ENCODE measurements around the gene PBX1.
"Not testable (repeated sequence)": the region's sequence is repeated elsewhere in the genome, so short reads cannot be mapped to it uniquely, and the experiment has no call there.

Gene PBX1

GRCh38 chr1:164586591-164586990 is 27.6 kb downstream of the PBX1 start:
- no peak for DNase-seq
- in situ Hi-C loops (cut with HindIII; ENCODE audit: low pct_ligation_motif_present, low pct_unique_long_range_greater_than_20kb, low sequenced_read_pairs) = no loop called here

- in situ Hi-C loops (cut with HindIII; ENCODE audit: low pct_ligation_motif_present, low pct_unique_long_range_greater_than_20kb, low sequenced_read_pairs) = no loop called here
- no peak for DNase-seq
These were observed 28.9 kb downstream of the PBX1 start for GRCh38 chr1:164587617-164588501.

GRCh38 chr1:164588516-164589341 is 29.7 kb downstream of the PBX1 start:
- peak; percentile 31 for DNase-seq
- in situ Hi-C loops (cut with HindIII; ENCODE audit: low pct_ligation_motif_present, low pct_unique_long_range_greater_than_20kb, low sequenced_read_pairs) = no loop called here

GRCh38 chr1:164589408-164589807 is 30.4 kb downstream of the PBX1 start:
- no peak for DNase-seq
- in situ Hi-C loops (cut with HindIII; ENCODE audit: low pct_ligation_motif_present, low pct_unique_long_range_greater_than_20kb, low sequenced_read_pairs) = no loop called here

GRCh38 chr1:164589961-164590507 is 31.1 kb downstream of the PBX1 start:
- DNase-seq = no peak
- in situ Hi-C loops (cut with HindIII; ENCODE audit: low pct_ligation_motif_present, low pct_unique_long_range_greater_than_20kb, low sequenced_read_pairs) = no loop called here

GRCh38 chr1:164590592-164590991 is 31.6 kb downstream of the PBX1 start:
- no peak for DNase-seq
- in situ Hi-C loops (cut with HindIII; ENCODE audit: low pct_ligation_motif_present, low pct_unique_long_range_greater_than_20kb, low sequenced_read_pairs) = no loop called here

GRCh38 chr1:164591858-164592257 is 32.9 kb downstream of the PBX1 start:
- peak; percentile 82 for DNase-seq
- in situ Hi-C loops (cut with HindIII; ENCODE audit: low pct_ligation_motif_present, low pct_unique_long_range_greater_than_20kb, low sequenced_read_pairs) = no loop called here

GRCh38 chr1:164592634-164593033 is 33.6 kb downstream of the PBX1 start:
- DNase-seq = no peak
- in situ Hi-C loops (cut with HindIII; ENCODE audit: low pct_ligation_motif_present, low pct_unique_long_range_greater_than_20kb, low sequenced_read_pairs) = no loop called here

GRCh38 chr1:164595212-164595611 is 36.2 kb downstream of the PBX1 start:
- DNase-seq = no peak
- in situ Hi-C loops (cut with HindIII; ENCODE audit: low pct_ligation_motif_present, low pct_unique_long_range_greater_than_20kb, low sequenced_read_pairs) = no loop called here

GRCh38 chr1:164596172-164596571 is 37.2 kb downstream of the PBX1 start:
- in situ Hi-C loops (cut with HindIII; ENCODE audit: low pct_ligation_motif_present, low pct_unique_long_range_greater_than_20kb, low sequenced_read_pairs) = no loop called here
- no peak for DNase-seq

- in situ Hi-C loops (cut with HindIII; ENCODE audit: low pct_ligation_motif_present, low pct_unique_long_range_greater_than_20kb, low sequenced_read_pairs) = no loop called here
- DNase-seq = no peak
These were observed 39.7 kb downstream of the PBX1 start for GRCh38 chr1:164598719-164599118.

GRCh38 chr1:164599272-164599671 is 40.3 kb downstream of the PBX1 start:
- in situ Hi-C loops (cut with HindIII; ENCODE audit: low pct_ligation_motif_present, low pct_unique_long_range_greater_than_20kb, low sequenced_read_pairs) = no loop called here
- no peak for DNase-seq

- in situ Hi-C loops (cut with HindIII; ENCODE audit: low pct_ligation_motif_present, low pct_unique_long_range_greater_than_20kb, low sequenced_read_pairs) = no loop called here
- no peak for DNase-seq
These were observed 42.6 kb downstream of the PBX1 start for GRCh38 chr1:164601399-164602100.

- in situ Hi-C loops (cut with HindIII; ENCODE audit: low pct_ligation_motif_present, low pct_unique_long_range_greater_than_20kb, low sequenced_read_pairs) = no loop called here
- peak; percentile 27 for DNase-seq
These were observed 43.1 kb downstream of the PBX1 start for GRCh38 chr1:164602101-164602422.

GRCh38 chr1:164602480-164603093 is 43.6 kb downstream of the PBX1 start:
- in situ Hi-C loops (cut with HindIII; ENCODE audit: low pct_ligation_motif_present, low pct_unique_long_range_greater_than_20kb, low sequenced_read_pairs) = no loop called here
- peak; percentile 59 for DNase-seq

GRCh38 chr1:164603805-164604204 is 44.8 kb downstream of the PBX1 start:
- DNase-seq; in situ Hi-C loops (cut with HindIII; ENCODE audit: low pct_ligation_motif_present, low pct_unique_long_range_greater_than_20kb, low sequenced_read_pairs): not testable (repeated sequence)

- peak; percentile 26 for DNase-seq
- in situ Hi-C loops (cut with HindIII; ENCODE audit: low pct_ligation_motif_present, low pct_unique_long_range_greater_than_20kb, low sequenced_read_pairs) = no loop called here
These were observed 45.6 kb downstream of the PBX1 start for GRCh38 chr1:164604541-164604940.

- no peak for DNase-seq
- in situ Hi-C loops (cut with HindIII; ENCODE audit: low pct_ligation_motif_present, low pct_unique_long_range_greater_than_20kb, low sequenced_read_pairs) = no loop called here
These were observed 46.5 kb downstream of the PBX1 start for GRCh38 chr1:164605254-164606091.

All from ACHN (cell line).